A549 (cell line): ENCODE measurements around the gene APOD. TPM values are rescaled to one million over a fixed set of nuclear protein-coding genes. Genes with fewer than 3 reads are reported as not detected.

Experiments used
- ATAC-seq, 2 experiments: fragments of 200-7000 bp in 1 of 2; fragments of >200 bp in 1 of 2; cut with Nextera tagmentation in 1 of 2; cut with Tn5 transposase in 1 of 2; 3 replicates each; pipeline versions ENCODE4 v1.8.0 to v1.9.1; 2018 to 2020; ENCODE audit warnings: mild to moderate bottlenecking in 1 of 2, moderate library complexity in 1 of 2
- CTCF ChIA-PET: fragments of 300-600 bp; sonication (Branson Sonifier 250); formaldehyde crosslinking; extraction: SDS; loops from one replicate; lab custom pipeline; 2021; ENCODE audit warnings: antibody characterized with exemption, inconsistent platforms; lab: Yijun Ruan, JAX
- POLR2A ChIA-PET: fragments of 350-600 bp; formaldehyde crosslinking; extraction: SDS; loops from one replicate; lab custom pipeline; 2021; ENCODE audit warnings: antibody characterized with exemption, inconsistent platforms; lab: Yijun Ruan, JAX
- DNase-seq, 2 experiments: peaks; one replicate each; pipeline versions ENCODE4 v3.0.0 to v3.0.0-alpha.2; 2011 to 2016; ENCODE audit warnings: low read depth in 1 of 2, low spot score in 1 of 2
- FAIRE-seq: peaks from 2 replicates; lab custom pipeline; 2011; peaks lifted over from hg19 to GRCh38; lab: Jason Lieb, UNC
- H3K27ac ChIP-seq, 2 experiments: fragments of >200 bp; sonication (Bioruptor Twin); formaldehyde crosslinking; 3 replicates each; pipeline ENCODE4 v1.5.1; 2016 to 2017
- H3K4me1 ChIP-seq: fragments of >200 bp; sonication (Bioruptor Twin); formaldehyde crosslinking; 3 replicates; pipeline ENCODE4 v1.6.1; 2016
- H3K4me2 ChIP-seq: fragments of >200 bp; sonication (Bioruptor Twin); formaldehyde crosslinking; 3 replicates; pipeline ENCODE4 v1.6.1; 2016
- H3K4me3 ChIP-seq: fragments of >200 bp; sonication (Bioruptor Twin); formaldehyde crosslinking; 3 replicates; pipeline ENCODE4 v1.5.1; 2016
- H3K9me3 ChIP-seq: fragments of >200 bp; sonication (Bioruptor Twin); formaldehyde crosslinking; 3 replicates; pipeline ENCODE4 v1.6.1; 2016
- ATOH8 ChIP-seq: fragments of 250-450 bp; sonication (Bioruptor Pico); IDR thresholded peaks from 2 replicates; pipeline ENCODE4 v1.5.0; 2020; ENCODE audit warnings: low read depth, mild to moderate bottlenecking, moderate library complexity
- CBX2 ChIP-seq: fragments of 200-600 bp; sonication (generic); IDR thresholded peaks from 2 replicates; pipeline ENCODE4 v1.6.1; 2016; ENCODE audit warnings: low read depth, mild to moderate bottlenecking, borderline replicate concordance
- CTCF ChIP-seq: fragments of >200 bp; sonication (Bioruptor Twin); formaldehyde crosslinking; IDR thresholded peaks from 3 replicates; pipeline ENCODE4 v1.5.1; 2016
- EP300 ChIP-seq, 2 experiments: fragments of >200 bp; sonication (Bioruptor Twin); formaldehyde crosslinking; IDR thresholded peaks; 2 replicates in 1 of 2; 3 replicates in 1 of 2; pipeline ENCODE4 v1.6.1; 2016 to 2017
- GATA3 ChIP-seq: IDR thresholded peaks from 2 replicates; pipeline ENCODE4 v1.6.1; 2012; ENCODE audit warnings: borderline replicate concordance
- HOXA7 ChIP-seq: fragments of 250-450 bp; sonication (Bioruptor Pico); IDR thresholded peaks from 2 replicates; pipeline ENCODE4 v1.5.0; 2020; ENCODE audit warnings: mild to moderate bottlenecking, moderate library complexity
- JUNB ChIP-seq: fragments of >200 bp; sonication (Bioruptor Twin); formaldehyde crosslinking; IDR thresholded peaks from 2 replicates; pipeline ENCODE4 v1.6.1; 2016
- MAZ ChIP-seq: fragments of 150-350 bp; IDR thresholded peaks from 2 replicates; pipeline ENCODE4 v1.6.1; 2014; ENCODE audit warnings: antibody characterized with exemption, low read depth, low read length, borderline replicate concordance
- POLR2AphosphoS2 ChIP-seq: conservative IDR thresholded peaks from 2 replicates; pipeline ENCODE4 v1.6.1; 2012; ENCODE audit warnings: low read length, improper control_type of control experiment, inconsistent platforms
- RAD21 ChIP-seq, 2 experiments: fragments of >200 bp in 1 of 2; sonication (Bioruptor Twin) in 1 of 2; formaldehyde crosslinking in 1 of 2; IDR thresholded peaks in 1 of 2; conservative IDR thresholded peaks in 1 of 2; 2 replicates in 1 of 2; 3 replicates in 1 of 2; pipeline ENCODE4 v1.6.1; 2012 to 2018; ENCODE audit warnings: inconsistent platforms in 1 of 2
- RARB ChIP-seq: fragments of 250-450 bp; sonication (Bioruptor Pico); IDR thresholded peaks from 2 replicates; pipeline ENCODE4 v1.8.0; 2021; ENCODE audit warnings: mild to moderate bottlenecking, moderate library complexity
- REST ChIP-seq: fragments of 200-600 bp; sonication (generic); IDR thresholded peaks from 2 replicates; pipeline ENCODE4 v1.6.1; 2016; ENCODE audit warnings: antibody characterized with exemption, mild to moderate bottlenecking, moderate library complexity
- SMC3 ChIP-seq: fragments of >200 bp; sonication (Bioruptor Twin); formaldehyde crosslinking; IDR thresholded peaks from 3 replicates; pipeline ENCODE4 v1.6.1; 2018; ENCODE audit warnings: inconsistent platforms
- TFCP2L1 ChIP-seq: fragments of 250-450 bp; sonication (Bioruptor Pico); IDR thresholded peaks from 2 replicates; pipeline ENCODE4 v1.5.0; 2021; ENCODE audit warnings: mild to moderate bottlenecking
- ZC3H11A ChIP-seq: fragments of 450-650 bp; IDR thresholded peaks from 2 replicates; pipeline ENCODE4 v1.6.1; 2014; ENCODE audit warnings: antibody characterized with exemption, mild to moderate bottlenecking
- ZSCAN20 ChIP-seq: fragments of 250-450 bp; sonication (Bioruptor Pico); IDR thresholded peaks from 2 replicates; pipeline ENCODE4 v1.8.0; 2022; ENCODE audit warnings: mild to moderate bottlenecking, moderate library complexity
- whole genome bisulfite sequencing: methylation state at CpG from one replicate; pipeline ENCODE4 v1.1.6; 2017; ENCODE audit errors: missing lambda C conversion rate; 5-methylcytosine and 5-hydroxymethylcytosine counted together
- polyA plus RNA-seq, 4 experiments: library from polyadenylated mRNA; depleted of rRNA in 3 of 4; stranded (reverse); fragments of >200 nt; fragmentation: RNase III in 1 of 4; extraction: RNeasy Plus Mini Kit Qiagen cat#74134 plus additional on column Dnase treatment in 1 of 4; gene quantifications; 2 replicates in 3 of 4; 3 replicates in 1 of 4; pipeline ENCODE4 v1.2.3, GENCODE V29; 2011 to 2017
- small RNA-seq, 6 experiments: library from RNA; depleted of rRNA; stranded (forward); fragments of <200 nt; gene quantifications; one replicate each; pipeline ENCODE3, GENCODE V24; 2012
- TF ChIP-seq, protein P1 (sequence below): IDR thresholded peaks from 2 replicates; pipeline ENCODE4 v1.6.1; 2012
- TF ChIP-seq, protein P2 (sequence below): fragments of >200 bp; sonication (Bioruptor Twin); formaldehyde crosslinking; IDR thresholded peaks from 3 replicates; pipeline ENCODE4 v1.6.1; 2016
- TF ChIP-seq, protein P3 (sequence below): fragments of 250-450 bp; sonication (Bioruptor Pico); IDR thresholded peaks from 2 replicates; pipeline ENCODE4 v1.5.0; 2021; ENCODE audit warnings: mild to moderate bottlenecking, moderate library complexity, borderline replicate concordance

The APOD gene
- polyA plus RNA-seq, 2 of the 4 experiments (the other 2 are of a cell fraction) = 0.15 to 2.8 TPM

DNA sequence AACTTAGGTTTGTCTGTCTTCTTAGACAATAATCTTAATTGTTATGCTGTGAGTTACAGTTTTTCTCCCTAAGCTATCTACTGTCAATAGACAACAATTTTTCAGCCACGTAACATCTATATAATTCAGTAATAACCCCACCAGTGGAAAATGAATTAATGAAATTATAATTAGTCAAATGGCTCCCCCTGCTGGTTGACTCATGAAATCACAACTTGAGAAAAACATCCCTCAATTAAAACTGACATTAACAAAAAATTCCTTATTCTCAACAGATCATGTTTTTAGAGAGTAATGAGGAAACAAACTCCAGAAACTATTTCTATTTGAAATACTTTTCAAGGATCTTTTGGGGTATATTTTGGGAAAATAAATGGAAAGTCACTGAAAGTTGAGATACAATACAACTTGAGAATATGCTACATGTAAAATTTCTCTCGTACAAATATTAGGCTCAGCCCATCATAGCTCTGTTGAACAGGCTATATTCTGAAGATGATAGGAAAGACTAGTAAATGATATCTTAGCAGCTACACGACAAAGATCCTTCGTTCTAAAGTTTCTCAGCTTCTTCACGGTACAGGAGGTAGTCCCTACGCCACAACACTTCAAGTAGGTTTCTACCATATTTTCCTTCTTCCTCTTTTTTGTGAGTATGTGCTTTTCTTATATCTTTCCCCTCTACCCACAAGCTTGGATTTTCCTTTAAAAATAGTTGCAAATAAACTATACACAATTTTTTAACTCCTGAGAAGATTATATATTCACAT lies 61.3 kb downstream of the APOD start:
- Histone ChIP-seq H3K9me3 (no peaks in the 10 kb centered on the region), H3K27ac (no peak overlapping the region), H3K4me1 (no peaks in the 10 kb centered on the region), H3K4me2 (no peak overlapping the region), H3K4me3 (no peak overlapping the region)
- POLR2A ChIA-PET = interaction anchor here (0.7 kb wide), 1 partner anchor 252 kb away, joined by 3 read pairs; the partner anchor contains the start of gene XXYLT1
- FAIRE-seq (peak; percentile 39), DNase-seq (peak; percentile 13 to 43), ATAC-seq (no peak)
- TF ChIP-seq CBX2 (no peak), ZSCAN20 (CRISPR knock-in tag) (no peak), RAD21 (conservative IDR thresholded peaks at IDR 0.05 in 1 of 2, IDR thresholded peaks at IDR 0.05 in 1 of 2) (peak; percentile 69 to 79), ATOH8 (CRISPR knock-in tag) (no peak), GATA3 (no peak), EP300 (IDR thresholded peaks at IDR 0.05) (no peak), MAZ (no peak), POLR2AphosphoS2 (no peak), RARB (CRISPR knock-in tag) (no peak), CTCF (peak; percentile 77), JUNB (no peak), TFCP2L1 (CRISPR knock-in tag) (no peak), HOXA7 (CRISPR knock-in tag) (no peak), SMC3 (peak; percentile 80), REST (no peak), ZC3H11A (no peak)
- TF ChIP-seq, protein P1, sequence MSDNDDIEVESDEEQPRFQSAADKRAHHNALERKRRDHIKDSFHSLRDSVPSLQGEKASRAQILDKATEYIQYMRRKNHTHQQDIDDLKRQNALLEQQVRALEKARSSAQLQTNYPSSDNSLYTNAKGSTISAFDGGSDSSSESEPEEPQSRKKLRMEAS = no peak
- TF ChIP-seq, protein P2, sequence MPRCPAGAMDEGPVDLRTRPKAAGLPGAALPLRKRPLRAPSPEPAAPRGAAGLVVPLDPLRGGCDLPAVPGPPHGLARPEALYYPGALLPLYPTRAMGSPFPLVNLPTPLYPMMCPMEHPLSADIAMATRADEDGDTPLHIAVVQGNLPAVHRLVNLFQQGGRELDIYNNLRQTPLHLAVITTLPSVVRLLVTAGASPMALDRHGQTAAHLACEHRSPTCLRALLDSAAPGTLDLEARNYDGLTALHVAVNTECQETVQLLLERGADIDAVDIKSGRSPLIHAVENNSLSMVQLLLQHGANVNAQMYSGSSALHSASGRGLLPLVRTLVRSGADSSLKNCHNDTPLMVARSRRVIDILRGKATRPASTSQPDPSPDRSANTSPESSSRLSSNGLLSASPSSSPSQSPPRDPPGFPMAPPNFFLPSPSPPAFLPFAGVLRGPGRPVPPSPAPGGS = no peak
- TF ChIP-seq, protein P3, sequence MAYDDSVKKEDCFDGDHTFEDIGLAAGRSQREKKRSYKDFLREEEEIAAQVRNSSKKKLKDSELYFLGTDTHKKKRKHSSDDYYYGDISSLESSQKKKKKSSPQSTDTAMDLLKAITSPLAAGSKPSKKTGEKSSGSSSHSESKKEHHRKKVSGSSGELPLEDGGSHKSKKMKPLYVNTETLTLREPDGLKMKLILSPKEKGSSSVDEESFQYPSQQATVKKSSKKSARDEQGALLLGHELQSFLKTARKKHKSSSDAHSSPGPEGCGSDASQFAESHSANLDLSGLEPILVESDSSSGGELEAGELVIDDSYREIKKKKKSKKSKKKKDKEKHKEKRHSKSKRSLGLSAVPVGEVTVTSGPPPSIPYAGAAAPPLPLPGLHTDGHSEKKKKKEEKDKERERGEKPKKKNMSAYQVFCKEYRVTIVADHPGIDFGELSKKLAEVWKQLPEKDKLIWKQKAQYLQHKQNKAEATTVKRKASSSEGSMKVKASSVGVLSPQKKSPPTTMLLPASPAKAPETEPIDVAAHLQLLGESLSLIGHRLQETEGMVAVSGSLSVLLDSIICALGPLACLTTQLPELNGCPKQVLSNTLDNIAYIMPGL (CRISPR knock-in tag) = no peak
- 53% methylated on average over 6 of the region's 6 CpGs for WGBS
- CTCF ChIA-PET = interaction anchor here (0.7 to 14.7 kb wide), 11 partner anchors 12 to 335 kb away, joined by 3 to 186 read pairs (median 5); partner anchors contain the start of gene XXYLT1

Small RNAs within 50 kb of the gene (small RNA-seq; reads per million reads assigned to genes)
- 0 reads per million in 6 experiments for gene RN7SL73P
- gene RNU6ATAC24P = 0 reads per million in 6 experiments

Other genes starting within 250 kb of the APOD start
- 18.7 and 26.0 TPM in 2 replicates for gene ACAP2, start 140.9 kb downstream of the APOD start, polyA plus RNA-seq (2011; rRNA removed)
- gene ACAP2, start 140.9 kb downstream of the APOD start, polyA plus RNA-seq (2017; fragmentation: RNase III; extraction: RNeasy Plus Mini Kit Qiagen cat#74134 plus additional on column Dnase treatment) = 7.8 to 7.9 TPM (median 7.9 TPM) in 3 replicates
- gene PPP1R2, start 40.6 kb downstream of the APOD start, polyA plus RNA-seq (2011; rRNA removed) = 44.0 and 47.3 TPM in 2 replicates
- gene PPP1R2, start 40.6 kb downstream of the APOD start, polyA plus RNA-seq (2017; fragmentation: RNase III; extraction: RNeasy Plus Mini Kit Qiagen cat#74134 plus additional on column Dnase treatment) = 13.4 to 14.8 TPM (median 13.9 TPM) in 3 replicates
- gene MUC20, start 137.0 kb upstream of the APOD start, polyA plus RNA-seq (2011; rRNA removed) = 0.44 and 0.65 TPM in 2 replicates
- 0.76 to 0.95 TPM (median 0.87 TPM) in 3 replicates for gene MUC20, start 137.0 kb upstream of the APOD start, polyA plus RNA-seq (2017; fragmentation: RNase III; extraction: RNeasy Plus Mini Kit Qiagen cat#74134 plus additional on column Dnase treatment)
- gene MUC4, start 228.0 kb upstream of the APOD start, polyA plus RNA-seq (2011; rRNA removed) = 0.04 TPM in 1 of 2 replicates, not detected in the other
- not detected in 3 replicates for gene MUC4, start 228.0 kb upstream of the APOD start, polyA plus RNA-seq (2017; fragmentation: RNase III; extraction: RNeasy Plus Mini Kit Qiagen cat#74134 plus additional on column Dnase treatment)